PC-9 (cell line): ENCODE results near the gene HAO2.

Experiments
- EZH2 ChIP-seq: fragments of 200-600 bp; sonication (generic); IDR thresholded peaks from 2 replicates; pipeline ENCODE4 v1.8.0; 2017; ENCODE audit warnings: antibody characterized with exemption, low read depth
- TF ChIP-seq, protein P1 (sequence below): fragments of 200-600 bp; sonication (generic); conservative IDR thresholded peaks from 2 replicates; pipeline ENCODE4 v1.6.1; 2017; ENCODE audit warnings: mixed run types, antibody characterized with exemption, mild to moderate bottlenecking, moderate library complexity

DNA sequence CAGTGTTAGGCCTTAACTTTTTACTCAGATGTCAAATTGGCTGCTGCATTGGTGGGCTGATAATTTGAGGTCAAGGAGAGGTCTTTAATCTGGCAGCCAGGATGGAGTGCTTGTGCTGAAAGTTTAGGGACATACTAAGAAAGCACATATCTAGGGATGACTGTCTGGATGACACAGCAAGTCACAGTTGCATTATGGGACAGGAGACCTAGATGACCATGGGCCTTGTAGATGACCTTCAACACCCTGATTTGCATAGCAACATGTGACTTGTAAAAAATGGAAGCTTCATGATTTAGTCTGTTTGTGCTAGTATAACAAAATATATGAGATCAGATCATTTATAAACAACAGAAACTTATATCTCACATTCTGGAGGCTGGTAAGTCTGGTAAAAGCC lies 28.4 kb downstream of the HAO2 start:
- TF ChIP-seq, protein P1, sequence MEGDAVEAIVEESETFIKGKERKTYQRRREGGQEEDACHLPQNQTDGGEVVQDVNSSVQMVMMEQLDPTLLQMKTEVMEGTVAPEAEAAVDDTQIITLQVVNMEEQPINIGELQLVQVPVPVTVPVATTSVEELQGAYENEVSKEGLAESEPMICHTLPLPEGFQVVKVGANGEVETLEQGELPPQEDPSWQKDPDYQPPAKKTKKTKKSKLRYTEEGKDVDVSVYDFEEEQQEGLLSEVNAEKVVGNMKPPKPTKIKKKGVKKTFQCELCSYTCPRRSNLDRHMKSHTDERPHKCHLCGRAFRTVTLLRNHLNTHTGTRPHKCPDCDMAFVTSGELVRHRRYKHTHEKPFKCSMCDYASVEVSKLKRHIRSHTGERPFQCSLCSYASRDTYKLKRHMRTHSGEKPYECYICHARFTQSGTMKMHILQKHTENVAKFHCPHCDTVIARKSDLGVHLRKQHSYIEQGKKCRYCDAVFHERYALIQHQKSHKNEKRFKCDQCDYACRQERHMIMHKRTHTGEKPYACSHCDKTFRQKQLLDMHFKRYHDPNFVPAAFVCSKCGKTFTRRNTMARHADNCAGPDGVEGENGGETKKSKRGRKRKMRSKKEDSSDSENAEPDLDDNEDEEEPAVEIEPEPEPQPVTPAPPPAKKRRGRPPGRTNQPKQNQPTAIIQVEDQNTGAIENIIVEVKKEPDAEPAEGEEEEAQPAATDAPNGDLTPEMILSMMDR = no peak
- TF ChIP-seq EZH2 = no peak
